GM19035 (cell line): Measurements from ENCODE around the gene KDM7A.
"Not testable (repeated sequence)": the region's sequence is repeated elsewhere in the genome, so short reads cannot be mapped to it uniquely, and the experiment has no call there.

Experiments used
- ATAC-seq: cut with Tn5 transposase; IDR thresholded peaks from one replicate; pipeline ENCODE4 v1.9.1; 2021; ENCODE audit not compliant: unreplicated experiment

Gene KDM7A

DNA sequence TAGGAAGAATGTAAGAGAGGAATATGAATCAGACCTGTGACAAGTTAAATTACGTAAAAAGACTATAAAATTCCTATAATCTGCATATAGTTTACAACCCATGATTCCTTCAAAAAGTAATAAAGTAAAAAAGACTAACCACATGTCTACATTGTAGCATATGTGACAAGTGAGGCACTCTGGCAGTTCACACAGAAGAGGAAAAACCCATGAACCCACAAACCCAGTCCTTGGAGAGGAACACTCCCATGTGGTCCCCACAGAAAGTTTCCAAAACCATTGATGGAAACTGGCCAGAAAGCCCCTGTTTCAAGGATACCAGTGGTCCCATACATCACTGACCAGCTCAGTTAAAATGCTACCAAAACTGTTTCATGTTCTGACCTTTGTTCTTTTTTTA, 15.7 kb downstream of the KDM7A start:
- ATAC-seq = no peak

DNA sequence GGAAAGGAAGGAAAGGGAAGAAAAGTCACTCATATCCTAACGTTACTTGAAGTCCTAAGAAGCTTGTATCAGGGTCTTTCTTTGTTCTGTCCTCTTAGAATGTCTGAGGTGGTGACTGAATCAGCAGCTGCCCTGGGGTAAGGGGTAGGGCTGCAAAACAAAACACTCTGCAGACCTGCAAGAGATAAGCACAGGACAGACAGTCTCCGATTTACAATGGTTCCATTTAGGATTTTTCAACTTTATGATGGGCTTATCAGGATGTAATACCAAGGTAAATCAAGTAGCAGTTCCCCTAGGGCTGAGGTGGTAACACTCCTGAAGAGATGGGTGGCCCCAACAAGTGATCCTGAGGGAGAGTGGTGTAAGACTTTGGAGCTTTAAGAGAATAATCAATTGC, 16.5 kb downstream of the KDM7A start:
- ATAC-seq = no peak

DNA sequence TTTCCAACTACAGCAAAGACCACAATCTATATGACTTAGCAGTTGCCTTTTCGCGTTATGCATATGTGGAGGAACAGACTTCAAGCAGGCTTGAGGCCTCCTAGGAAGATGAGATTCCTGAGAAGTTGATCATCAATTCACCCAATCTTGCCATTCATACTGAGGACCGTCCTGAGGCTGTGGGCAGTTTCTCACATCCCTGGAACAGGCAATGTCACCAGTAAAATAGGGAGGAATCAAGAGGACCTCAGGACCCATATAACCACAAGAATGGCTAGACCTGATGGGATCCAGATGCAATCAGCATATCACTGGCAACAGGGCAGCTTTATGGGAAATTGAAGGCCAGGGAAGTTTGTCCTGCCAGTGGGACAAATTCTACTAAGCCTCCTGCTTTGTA, 17.3 kb downstream of the KDM7A start:
- no peak for ATAC-seq

DNA sequence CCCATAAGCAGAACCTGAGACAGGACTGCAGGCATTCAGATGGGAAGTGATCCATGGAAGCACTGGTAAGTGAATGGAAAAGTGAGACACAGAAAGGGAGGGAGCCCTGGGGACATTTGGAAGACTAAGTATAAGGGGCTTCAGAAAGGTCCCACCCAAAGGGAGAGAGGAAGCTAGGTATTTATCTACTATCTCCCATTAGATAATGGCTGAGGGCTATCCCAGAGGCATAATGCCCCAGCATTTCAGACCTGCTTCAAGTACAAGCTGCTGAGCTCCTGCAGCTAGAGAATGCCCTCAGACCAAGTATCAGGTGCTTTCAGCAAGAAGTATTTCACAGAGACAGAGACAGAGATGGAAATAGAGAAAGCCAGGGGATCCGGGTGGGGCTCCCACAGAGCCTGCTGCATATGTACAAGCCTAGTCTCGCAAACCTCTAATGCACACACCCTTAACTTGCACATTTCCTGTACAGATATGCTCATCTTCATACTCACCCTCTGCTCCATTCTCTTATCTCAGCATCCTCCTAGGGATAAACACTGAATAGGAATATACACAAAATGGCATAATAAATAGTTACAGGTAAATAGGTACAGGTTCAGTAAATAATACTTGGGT, 20.2 kb downstream of the KDM7A start:
- ATAC-seq = no peak

DNA sequence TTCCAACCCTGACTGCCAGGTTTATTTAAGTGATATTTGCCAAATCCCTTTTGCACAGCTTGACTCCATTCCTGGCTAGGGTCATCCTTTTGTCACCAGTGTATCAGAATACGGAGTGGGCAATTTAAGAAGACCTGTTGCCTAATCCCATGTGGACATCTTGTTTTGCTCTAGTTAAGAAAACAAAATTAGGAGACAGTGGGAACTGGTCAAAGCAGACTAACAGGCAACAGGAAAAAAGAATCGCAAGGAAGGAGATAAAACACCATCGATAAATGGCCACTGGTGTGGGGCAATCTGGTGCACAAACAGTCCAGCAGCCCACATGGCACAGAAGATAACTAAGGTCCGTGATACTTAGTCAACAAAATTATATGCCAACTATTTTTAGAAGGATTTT, 21.4 kb downstream of the KDM7A start:
- no peak for ATAC-seq

DNA sequence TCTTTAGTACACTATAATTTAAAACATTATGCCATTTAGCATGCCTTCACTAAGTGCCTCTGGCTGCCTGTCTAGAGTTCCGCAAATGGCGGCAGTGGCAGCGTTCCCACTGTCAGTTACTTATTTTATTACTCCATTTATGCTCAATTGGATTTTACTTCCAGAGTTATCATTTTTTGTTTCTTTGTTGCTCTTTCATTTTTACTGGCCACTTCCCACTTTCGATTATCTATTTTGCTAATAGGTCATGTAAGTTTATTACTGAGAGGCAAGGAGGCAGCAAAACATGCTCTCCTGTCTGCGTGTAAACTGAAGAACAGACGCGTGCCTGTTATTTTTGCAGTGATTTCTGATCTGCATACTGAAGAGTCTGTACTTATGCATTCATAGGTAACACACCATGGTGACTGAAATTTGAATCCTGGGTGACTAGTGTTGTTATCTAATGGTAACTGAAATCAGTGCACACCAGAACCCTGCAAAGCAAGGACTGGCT, 23.1 kb downstream of the KDM7A start:
- no peak for ATAC-seq

DNA sequence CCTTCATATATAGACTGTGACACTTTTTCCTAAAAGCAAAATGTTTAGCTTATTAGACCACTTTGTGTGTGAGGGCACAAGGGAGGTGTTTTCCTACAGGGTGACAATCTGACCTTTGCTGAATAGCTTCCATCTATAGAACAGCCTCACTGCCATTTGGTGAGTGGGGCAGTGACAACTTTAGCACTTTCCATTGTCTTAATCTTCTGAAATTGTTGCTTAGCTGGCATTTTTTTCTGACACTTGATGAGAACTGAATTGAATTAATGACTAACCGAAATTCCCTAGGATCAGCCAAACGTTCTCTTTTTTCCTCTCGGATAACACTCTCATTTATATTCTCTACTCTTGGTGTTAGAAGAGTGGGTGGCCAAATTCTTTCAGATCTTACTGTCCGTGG, 30.2 kb downstream of the KDM7A start:
- no peak for ATAC-seq

DNA sequence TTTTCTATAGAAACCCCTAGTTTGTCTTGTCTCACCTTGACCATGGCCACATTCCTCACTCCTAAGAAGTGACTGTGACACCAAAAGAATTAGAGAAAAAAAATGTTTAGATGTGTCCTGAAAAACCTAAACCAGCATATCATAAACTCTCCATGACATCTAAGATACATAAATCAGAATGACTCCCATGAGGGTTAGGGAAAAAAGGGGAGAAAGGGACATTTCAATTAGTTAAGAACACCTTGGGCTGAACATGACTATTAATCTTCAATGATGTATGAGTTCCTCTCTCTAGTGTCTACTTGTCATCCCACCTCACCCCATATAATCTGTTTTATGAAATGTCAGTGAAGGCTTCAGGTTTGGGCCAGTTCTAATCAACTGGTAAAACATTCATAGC, 31.1 kb downstream of the KDM7A start:
- ATAC-seq = no peak

DNA sequence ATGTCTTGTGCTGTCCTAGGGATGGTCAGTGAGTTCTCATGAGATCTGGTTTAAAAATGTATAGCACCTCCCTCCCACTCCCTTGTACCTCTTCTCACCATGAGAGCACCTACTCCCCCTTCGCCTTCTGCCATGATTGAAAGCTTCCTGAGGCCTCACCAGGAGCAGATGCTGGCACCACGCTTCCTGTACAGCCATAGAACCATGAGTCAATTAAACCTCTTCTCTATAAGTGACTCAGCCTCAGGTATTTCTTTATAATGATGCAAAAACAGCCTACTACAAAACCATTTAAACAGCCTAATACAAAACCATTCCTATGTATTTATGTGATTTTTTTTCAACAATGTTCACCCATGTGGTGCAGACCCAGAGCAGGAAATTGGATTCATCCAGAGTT, 32.0 kb downstream of the KDM7A start:
- ATAC-seq = no peak

DNA sequence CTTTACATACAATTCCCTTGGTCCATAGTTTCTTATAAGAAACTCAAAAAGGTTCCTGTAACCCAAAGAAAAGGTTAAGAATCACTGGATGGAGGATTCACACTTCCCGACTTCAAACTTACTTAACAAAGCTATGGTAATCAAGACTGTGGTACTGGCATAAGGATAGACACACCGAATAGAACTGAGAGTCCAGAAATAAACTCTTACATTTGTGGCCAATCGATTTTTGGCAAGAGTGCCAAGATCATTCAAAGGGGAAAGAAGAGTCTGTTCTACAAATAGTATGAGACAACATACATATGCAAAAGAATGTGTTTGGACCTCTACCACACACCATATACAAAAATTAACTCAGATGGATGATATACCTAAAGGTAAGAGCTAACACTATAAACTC, 32.8 kb downstream of the KDM7A start:
- no peak for ATAC-seq

DNA sequence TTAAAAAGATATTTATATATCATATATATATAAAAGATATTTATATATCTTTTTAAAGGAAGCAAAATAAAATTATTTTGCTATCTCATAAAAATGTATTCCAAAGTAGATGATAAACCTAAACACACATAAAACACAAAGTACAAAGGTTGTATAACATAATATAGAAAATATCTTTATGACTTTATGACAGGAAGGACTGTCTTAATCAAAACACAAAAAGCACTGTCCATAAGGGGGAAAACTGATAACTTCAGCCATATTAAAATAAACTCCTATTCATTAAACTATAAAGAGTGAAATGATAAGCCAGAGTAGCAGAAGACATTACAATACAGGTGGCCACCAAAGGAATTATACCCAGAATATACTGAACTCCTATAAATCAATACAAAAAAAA, 34.8 kb downstream of the KDM7A start:
- ATAC-seq = no peak

DNA sequence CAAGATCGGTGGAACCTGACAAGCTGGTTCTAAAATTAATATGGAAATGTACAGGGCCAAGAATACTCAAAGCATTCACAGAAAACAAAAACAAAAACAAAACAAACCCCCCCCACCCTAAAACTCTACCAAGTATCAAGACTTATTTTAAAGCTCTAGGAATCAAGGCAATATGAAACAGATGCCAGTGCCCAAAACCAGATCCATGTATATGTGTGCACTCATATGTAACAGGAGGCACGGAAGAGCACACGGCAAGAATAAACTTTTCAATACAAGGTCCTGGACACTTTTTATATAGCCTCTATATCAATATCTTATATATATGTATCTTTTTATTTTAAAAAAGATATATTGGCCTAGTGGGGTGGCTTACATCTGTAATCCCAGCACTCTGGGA, 35.5 kb downstream of the KDM7A start:
- no peak for ATAC-seq

DNA sequence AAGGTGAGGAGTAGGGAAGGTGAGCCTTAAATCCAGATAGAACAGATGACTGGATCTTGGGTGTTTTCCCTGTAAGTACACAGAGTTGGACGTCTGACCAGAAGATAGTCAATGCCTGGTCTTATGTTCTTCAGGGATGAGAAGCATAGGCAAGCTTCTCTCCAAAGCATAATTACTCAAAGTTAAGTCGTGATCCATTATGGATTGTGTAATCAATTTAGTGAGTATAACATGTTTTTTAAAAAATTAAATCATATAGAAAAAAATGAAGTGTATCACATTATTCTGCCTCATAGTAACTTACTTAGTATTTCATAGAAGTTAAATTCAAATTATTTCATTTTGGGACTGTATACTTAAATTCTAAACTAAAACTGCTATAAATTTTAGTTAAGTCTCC, 39.7 kb downstream of the KDM7A start:
- ATAC-seq = no peak

DNA sequence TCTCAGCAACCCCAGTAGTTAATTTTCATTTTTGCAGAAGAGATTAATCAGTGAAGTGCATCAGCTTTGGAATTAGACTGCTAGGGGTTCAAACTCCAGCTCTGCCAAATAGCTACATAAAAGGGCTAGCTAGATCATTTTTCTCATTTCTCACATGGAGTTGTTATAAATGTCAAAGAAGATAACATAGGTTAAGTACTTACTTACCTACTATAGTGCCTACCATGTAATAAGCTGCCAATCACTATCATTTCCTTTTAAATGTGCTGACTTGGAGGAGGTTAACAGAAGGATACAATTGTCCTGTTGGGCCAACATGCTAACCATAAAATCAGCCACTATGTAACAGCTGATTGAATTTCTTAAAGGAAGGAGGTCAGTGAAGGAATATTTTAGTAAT, 40.7 kb downstream of the KDM7A start:
- no peak for ATAC-seq

DNA sequence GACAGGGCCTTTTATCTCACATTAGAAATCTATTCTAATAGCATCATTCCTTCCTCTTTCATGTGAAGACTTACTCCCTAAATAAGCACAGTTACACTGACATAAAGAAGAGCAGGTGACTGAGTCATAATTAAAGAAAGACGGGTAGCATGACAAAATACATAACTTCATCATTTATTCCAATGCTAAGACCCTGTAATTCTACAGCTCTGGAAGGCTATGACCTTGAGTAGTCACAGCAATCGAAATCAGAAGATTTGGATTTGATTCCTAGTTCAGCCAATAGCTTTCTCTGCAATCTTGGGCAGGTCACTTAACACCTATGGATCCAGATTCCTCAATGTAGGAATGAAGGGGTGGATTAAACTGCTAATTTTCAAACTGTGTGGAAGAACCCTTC, 42.7 kb downstream of the KDM7A start:
- no peak for ATAC-seq

DNA sequence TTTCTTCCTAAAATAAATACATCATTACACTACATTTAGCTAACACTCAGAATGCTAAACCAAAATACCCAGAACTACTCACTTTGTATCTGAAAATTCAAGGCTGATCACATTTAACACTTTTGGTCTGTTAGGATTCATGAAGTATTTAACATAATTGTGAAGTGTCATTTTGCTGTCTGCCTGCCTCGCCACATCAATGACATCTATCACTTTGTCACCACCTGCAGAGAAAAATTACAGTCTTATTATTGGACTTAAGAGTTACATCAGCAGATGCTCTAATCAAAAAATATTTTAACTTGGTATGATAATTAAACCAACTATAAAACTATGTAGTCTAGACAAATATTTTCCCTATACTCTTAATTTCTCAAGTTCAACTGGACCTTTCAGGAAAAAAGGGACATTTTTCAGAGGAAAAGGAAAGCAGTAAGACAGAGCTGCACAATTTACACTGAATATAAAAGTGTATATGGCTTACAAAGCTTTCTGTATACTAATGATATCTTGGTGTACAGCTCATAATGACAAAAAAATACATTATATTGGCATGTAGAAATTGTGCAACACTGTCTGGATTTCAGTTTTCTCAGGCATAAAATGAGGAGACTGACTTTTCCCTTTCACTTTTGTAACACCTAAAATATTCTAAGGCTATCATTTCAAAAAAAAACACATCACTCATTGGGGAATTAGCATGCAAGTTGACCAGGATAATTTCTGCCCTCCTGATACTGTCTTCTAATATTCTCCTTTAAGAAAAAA, 49.2 kb downstream of the KDM7A start:
- ATAC-seq = no peak

DNA sequence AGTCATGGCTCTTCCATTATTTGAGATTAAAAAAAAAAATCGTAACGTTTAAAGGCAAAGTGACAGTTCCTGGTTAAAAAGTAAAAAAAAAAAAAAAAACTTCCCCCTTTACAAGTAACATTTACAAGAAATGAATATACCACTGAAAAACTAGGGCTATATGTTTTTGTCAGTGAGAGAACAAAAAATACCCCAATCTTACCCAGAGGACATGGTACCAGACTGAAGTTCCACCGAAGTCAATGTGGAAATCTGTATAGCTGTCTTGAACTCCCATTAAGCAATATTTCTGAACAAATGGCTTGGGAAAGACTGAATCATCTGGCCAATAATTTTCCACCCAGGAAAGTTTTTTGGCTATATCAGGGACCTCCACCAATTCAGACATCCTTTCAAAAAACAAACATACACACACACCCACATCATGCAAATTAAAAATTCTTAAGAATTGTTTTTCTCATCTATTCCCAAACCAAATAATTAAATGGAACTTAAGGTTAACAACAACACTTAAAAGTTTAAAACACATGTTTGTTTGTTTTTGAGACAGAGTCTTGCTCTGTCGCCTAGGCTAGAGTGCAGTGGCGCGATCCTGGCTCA, 50.2 kb downstream of the KDM7A start:
- ATAC-seq = no peak

DNA sequence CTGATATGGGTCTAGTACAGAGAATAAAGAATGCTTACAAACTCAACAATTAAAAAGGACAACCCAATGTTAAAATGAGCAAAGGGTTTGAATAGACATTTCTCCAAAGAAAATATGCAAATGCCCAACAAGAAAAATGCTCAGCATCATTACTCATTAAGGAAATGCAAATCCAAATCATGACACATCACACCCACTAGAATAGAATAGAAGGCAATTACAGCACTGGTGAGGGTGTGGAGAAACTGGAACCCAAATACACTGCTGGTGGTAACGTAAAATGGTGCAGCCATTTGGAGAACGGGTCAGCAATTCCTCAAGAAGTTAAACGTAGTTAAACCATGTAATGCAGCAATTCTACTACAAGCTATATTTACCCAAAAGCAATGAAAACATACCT, 53.8 kb downstream of the KDM7A start:
- no peak for ATAC-seq

DNA sequence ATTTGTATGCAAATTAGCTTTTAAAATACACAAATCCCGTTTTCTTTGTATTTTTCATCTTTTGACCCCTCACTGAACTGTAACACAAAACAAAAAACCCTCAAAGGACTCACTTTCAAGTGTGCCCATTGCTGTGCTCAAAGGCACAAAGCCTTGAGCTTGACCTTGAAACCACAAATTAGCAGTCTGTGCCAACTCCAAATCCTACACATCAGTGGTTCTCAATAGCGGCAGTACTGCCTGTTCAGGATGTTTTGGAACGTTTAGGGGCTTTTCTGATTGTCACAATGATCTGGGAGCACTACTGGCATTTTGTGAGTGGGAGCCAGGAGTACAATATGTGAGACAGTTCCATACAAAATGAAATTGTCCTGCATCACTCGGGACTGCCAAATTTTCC, 55.5 kb downstream of the KDM7A start:
- ATAC-seq = no peak

DNA sequence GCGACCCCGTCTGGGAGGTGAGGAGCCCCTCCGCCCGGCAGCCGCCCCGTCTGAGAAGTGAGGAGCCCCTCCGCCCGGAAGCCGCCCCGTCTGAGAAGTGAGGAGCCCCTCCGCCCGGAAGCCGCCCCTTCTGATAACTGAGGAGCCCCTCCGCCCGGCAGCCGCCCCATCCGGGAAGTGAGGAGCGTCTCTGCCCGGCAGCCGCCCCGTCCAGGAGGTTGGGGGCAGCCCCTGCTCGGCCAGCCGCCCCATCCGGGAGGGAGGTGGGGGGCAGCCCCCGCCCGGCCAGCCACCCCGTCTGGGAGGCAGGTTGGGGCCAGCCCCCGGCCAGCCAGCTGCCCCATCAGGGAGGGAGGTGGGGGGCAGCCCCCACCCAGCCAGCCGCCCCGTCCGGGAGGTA, 62.0 kb downstream of the KDM7A start:
- not testable (repeated sequence) for ATAC-seq

DNA sequence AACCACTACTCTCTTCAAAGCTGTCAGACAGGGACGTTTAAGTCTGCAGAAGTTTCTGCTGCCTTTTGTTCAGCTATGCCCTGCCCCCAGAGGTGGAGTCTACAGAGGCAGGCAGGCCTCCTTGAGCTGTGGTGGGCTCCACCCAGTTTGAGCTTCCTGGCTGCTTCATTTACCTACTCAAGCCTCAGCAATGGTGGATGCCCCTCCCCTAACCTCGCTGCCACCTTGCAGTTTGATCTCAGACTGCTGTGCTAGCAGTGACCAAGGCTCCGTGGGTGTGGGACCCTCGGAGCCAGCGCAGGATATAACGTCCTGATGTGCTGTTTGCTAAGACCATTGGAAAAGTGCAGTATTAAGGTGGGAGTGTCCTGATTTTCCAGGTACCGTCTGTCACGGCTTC, 68.0 kb downstream of the KDM7A start:
- ATAC-seq = not testable (repeated sequence)

DNA sequence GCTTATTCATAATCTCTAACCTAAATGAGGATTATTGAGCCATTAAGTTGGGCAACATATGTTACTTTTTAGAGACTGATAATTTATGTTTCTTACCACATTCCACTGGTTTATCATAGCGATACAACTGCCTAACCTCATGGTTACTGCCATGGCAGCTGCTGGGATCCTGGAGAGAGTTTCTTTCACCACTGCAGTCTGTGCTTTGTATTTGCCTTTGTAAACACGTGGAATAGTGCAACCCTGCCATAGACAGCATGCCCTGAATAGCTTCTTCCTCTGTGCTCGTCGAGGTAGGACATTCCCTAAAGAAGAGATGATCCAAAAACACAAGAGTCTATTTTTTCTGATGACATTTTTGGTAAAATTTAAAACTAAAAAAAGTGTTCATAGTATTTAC, 80.3 kb downstream of the KDM7A start:
- ATAC-seq = no peak
